Gastrocnemius medialis (tissue), 4 donors: ENCODE data around the gene ARHGAP15.

ENCODE experiments used
- CTCF ChIP-seq, 5 experiments: fragments of 450-650 bp in 3 of 5; fragments of 200-600 bp in 2 of 5; sonication (generic) in 2 of 5; IDR thresholded peaks in 4 of 5; conservative IDR thresholded peaks in 1 of 5; 1 replicate in 4 of 5; 2 replicates in 1 of 5; pipeline ENCODE4 v1.5.1; 2016 to 2019; ENCODE audit warnings: antibody characterized with exemption in 5 of 5, mild to moderate bottlenecking in 3 of 5, moderate library complexity in 3 of 5
- POLR2A ChIP-seq, 2 donors: fragments of 450-650 bp; IDR thresholded peaks; one replicate each; pipeline ENCODE4 v1.6.1; 2017; ENCODE audit warnings: antibody characterized with exemption in 2 of 2, mild to moderate bottlenecking in 2 of 2, moderate library complexity in 2 of 2

DNA sequence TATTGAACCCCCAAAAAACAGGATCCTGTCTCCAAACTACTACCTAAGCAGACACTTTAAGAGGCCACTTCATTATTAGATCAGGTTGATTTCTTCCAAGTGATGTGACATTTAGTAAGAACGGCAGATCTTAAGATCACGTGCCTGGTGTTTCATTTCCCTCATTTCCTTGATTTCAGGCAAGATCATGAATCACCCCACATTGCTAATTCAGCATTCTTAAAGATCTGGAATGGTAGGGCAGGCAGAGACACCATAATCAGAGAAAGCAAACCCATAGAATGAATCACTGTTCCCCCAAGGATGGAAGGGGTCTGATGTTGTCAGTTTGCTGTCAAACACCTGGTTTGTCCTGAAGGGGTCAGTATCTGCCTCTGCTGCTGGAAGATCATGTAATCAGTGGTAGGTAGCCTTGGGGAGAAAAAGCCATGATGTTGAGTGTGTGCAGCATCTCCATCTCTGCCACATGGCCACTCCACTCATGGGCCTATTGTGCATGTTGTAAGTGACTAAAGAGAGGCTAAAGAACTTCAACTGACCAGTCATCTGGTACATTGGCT lies 133.9 kb downstream of the ARHGAP15 start:
- TF ChIP-seq CTCF (IDR thresholded peaks at IDR 0.05 in 4 of 5, conservative IDR thresholded peaks at IDR 0.05 in 1 of 5): no peak
- no peak for TF ChIP-seq POLR2A (IDR thresholded peaks at IDR 0.05)
